WI38 (cell line): Measurements from ENCODE around the gene DLST.

Experiments used
- H3K4me3 ChIP-seq: 2 replicates; pipeline ENCODE4 v1.5.1; 2011; ENCODE audit warnings: low read depth, mild to moderate bottlenecking, control low read depth, low read length
- TF ChIP-seq, protein P1 (sequence below): IDR thresholded peaks from 2 replicates; pipeline ENCODE4 v1.5.1; 2012; ENCODE audit warnings: low read depth, mild to moderate bottlenecking, control low read depth, low read length

DLST gene

DNA sequence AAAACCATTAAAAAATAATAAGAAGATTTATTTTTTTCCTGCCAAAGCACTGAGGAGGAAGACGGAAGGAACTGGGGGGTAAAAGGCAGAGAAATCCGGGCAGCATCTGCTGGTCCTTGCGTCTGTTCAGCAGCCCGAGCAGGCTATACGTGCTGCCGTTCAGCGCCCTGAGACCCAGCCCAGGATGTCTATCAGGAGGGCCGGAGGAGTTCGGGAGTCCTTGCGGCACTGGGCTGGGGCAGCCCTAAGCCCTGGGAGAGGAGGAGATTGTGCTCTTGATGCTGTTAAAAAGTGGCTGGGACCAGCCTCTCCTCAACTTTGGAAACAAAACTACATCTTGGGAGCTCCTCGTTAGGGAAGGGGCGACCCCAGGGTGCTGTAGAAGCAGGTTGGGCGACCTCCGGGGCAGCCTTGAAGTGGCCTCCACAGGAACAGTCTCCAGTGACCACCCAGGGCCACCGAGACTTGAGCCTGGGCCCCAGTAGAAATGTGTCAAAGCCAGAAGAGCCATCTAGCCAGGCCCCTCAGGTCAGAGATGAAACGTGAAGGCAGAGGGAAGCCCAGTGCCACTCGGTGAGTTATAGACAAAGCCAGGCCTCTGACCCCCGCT is 59.3 kb downstream of the DLST start:
- TF ChIP-seq, protein P1, sequence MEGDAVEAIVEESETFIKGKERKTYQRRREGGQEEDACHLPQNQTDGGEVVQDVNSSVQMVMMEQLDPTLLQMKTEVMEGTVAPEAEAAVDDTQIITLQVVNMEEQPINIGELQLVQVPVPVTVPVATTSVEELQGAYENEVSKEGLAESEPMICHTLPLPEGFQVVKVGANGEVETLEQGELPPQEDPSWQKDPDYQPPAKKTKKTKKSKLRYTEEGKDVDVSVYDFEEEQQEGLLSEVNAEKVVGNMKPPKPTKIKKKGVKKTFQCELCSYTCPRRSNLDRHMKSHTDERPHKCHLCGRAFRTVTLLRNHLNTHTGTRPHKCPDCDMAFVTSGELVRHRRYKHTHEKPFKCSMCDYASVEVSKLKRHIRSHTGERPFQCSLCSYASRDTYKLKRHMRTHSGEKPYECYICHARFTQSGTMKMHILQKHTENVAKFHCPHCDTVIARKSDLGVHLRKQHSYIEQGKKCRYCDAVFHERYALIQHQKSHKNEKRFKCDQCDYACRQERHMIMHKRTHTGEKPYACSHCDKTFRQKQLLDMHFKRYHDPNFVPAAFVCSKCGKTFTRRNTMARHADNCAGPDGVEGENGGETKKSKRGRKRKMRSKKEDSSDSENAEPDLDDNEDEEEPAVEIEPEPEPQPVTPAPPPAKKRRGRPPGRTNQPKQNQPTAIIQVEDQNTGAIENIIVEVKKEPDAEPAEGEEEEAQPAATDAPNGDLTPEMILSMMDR, result no peak
- H3K4me3 ChIP-seq, result no peak overlapping the region

DNA sequence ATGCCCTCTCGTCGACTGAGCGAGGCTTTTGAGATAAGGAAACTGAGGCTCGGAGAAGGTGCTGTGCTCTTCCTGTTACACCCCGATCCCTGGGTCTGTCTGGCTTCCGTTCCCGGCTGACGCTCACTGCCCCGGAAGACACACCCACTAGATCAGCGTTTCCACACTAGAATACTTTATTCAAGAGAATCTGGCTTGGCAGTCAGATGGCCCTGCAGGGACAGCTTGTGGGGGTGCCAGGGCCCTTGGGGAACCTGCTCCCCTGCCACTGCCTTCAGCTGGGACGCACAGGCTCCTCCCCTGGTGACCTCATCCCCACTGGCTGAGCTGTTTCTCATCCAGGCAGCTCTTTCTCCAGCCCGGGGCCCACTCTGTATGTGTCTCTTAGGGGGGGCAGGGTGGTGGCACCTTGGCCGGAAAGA is 60.0 kb downstream of the DLST start:
- TF ChIP-seq, protein P1, result no peak
- no peak overlapping the region for H3K4me3 ChIP-seq

DNA sequence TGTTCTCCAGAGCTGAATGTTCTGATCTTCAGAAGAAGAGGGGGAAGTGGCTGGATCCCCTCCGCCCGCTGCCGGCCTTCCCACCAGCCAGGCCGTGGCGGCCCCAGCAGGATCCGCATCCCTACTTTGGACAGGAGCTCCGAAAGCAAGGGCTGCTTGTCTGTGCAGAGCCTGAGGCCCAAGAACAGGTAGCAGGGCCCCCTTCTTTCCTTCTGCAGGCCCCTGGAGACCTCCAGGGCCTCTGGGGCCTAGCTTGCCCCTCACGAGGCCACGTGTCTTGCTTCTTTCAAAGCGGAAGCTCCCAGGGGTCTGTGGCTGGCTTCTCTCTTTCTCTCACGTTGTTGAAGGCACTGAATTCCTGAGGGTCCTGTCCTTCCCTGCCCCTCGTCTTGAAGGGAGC is 60.5 kb downstream of the DLST start:
- TF ChIP-seq, protein P1, result no peak
- no peak overlapping the region for H3K4me3 ChIP-seq

DNA sequence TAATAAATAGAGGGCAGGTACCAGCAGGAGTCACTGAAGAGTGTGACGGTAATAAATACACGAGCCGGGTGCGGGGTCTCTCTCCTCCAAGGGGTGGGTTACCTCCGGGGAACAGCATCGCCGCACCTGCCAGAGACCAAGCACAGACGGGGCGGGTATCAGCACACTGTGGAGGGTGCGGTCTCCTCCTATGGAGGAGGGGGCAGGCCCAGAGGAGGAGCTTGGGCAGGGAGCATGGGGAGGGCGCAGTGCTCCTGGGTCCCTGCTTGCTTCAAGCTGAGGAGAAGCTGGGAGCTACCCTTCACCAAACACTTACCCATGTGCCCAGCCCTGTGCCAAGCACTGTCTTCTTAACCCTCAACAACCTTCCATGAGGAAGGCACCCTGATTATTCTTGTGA is 60.9 kb downstream of the DLST start:
- TF ChIP-seq, protein P1, result no peak
- H3K4me3 ChIP-seq, result no peak overlapping the region

DNA sequence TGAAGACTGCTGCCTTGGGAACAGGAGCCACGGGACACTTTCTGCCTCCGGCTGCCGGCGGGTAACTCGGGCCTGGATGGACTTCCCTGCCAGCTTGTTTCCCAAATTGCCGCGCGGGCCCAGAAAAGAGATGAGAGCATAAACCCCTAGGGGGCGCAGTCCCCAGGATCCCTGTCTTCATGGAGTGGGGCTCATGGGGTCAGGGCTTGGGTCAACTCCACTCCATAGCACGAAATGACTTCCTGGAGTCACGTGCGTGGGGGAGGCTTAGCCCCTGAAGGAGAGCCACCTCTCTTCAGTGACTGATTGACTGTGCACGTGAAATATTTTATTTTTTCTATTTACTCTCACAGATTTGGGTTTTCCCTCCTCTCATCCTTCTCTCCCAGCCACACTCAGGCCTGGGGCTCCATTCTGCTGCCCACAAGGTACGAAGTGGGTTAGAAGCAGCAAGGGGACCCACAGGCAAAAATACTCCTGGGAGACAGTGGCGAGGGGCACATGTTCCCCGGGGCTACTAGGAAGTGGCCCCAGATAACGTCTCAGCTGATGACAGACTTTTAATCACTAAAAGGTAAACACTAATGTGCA is 63.6 kb downstream of the DLST start:
- TF ChIP-seq, protein P1, result peak; percentile 61
- no peak overlapping the region for H3K4me3 ChIP-seq

DNA sequence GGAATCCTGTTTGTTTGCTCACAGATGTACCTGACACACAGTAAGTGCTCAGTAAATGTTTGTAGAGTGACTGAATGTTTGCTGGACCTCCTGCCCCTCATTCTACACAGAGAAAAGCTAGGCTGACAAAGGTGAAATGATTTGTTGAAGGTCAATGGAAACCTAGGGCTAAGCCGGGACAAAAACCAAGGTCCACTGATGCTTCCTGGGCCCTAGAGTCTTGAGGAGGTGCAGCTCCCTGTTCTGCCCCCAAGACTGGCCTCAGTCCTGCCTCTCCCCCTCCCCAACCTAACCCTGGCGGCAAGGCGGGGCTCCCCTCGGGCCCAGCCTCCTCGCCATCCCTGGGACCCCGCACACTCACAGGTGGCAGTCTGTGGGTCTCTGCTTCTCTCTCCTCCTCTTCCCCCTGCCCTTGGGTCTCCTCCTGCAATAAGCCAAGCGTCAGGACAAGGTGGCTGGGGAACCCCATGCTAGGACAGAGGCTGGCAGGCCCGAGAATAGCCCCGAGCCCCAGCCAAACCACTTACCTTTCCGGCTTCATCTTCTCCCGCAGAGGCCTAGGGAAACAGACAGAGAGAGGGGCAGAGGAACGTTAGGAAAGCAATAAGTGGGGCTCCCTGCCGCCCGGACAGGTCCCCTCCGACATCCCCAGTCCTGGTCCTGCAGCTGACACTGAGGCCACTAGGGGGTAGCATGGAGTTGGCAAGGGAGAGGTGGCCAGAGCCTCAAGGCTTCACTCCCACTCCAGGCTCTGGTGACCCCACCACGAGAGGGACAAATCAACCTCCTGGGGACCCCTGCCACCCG is 64.3 kb downstream of the DLST start:
- no peak overlapping the region for H3K4me3 ChIP-seq
- TF ChIP-seq, protein P1, result peak; percentile 94
